HG02981 (cell line): ENCODE data around the gene RPS29.
A peak's percentile ranks its signal among the peaks of the same experiment; 100 is the strongest.
"Not testable (repeated sequence)": the region's sequence is repeated elsewhere in the genome, so short reads cannot be mapped to it uniquely, and the experiment has no call there.

Experiments
- ATAC-seq: cut with Tn5 transposase; IDR thresholded peaks from one replicate; pipeline ENCODE4 v1.9.1; 2021; ENCODE audit warnings: mild to moderate bottlenecking, moderate library complexity; ENCODE audit not compliant: unreplicated experiment

The RPS29 gene

DNA sequence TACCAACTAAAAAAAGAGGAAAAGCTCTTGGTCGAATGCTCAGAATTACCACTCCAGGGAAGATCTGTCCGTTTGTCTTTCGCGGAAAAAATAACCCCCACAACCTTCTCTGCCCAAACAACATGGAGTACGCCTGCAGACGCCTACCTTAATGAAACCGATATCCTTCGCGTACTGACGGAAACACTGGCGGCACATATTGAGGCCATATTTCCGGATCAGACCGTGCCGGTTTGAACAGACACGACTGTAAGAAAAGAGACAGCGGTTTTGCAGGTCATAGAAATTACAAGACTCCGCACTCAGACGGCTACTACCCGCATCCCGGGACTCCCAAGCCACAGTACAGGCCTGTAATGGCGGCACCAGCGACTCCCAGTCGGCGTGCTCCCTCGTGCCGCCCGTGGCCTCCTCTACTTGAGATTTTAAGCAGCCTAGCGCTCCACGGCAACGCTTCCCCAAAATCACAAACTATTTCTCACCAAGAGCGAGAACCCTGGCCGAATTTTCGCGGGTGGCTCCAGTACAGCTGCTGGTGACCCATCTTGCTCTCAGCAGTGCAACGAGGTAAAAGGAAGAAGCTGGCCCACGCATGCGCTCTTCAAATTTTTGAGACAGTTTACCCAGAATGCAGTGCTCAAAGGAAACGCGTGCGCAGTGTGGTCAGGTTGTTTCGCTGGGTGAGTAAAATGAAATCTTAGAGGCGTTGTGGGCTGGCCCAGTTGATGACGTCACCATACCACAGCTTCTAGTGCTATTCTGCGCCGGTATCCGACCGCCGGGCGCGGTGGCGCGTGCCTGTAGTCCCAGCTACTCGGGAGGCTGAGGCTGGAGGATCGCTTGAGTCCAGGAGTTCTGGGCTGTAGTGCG is at the start of gene RPS29:
RPS29 (minus strand) TSS at position 578 of the 870 bp plus-strand sequence; CDS start at position 544, 34 bp downstream.
- peak; percentile 90 for ATAC-seq

DNA sequence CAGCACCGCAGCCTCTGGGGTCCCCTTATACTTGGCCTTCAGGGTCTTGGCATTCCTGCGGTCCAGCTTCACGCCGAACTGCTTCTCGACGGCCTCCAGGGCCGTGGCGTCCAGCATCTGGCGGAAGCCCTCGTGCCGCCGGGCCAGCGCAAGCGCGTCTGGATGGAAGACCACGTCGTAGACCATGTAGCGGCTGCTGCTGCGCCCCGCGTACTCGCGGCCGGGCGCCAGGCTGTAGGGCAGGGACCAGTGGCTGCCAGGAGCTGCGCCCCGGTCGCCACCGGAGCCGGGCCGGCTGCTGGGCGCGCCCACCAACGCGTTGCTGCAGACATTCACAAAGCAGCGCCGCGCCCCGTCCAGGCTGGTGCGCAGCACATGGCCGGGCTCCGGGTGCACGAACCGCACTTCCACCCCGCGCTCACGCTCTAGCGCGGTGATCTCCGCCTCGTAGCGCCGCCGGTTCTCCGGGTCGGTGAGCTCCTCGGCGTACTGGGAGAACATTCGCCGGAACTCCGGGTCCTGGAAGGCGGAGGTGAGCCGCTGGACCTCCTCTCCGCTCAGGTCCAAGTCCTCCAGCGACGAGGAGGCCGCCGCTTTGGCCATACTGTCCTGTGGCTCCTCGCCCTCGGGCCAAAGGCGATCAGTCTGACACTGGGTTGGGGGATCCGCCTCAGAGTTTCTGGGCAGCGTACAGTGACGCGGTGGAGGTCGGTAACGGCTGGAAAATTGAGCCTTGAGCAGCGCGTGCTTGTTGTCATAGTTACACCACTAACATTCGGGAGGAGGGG is 48.6 kb upstream of the RPS29 start, which contains the start of gene DNAAF2:
DNAAF2 (minus strand) TSS at position 698 of the 788 bp plus-strand sequence; CDS start at position 603, 95 bp downstream.
- peak; percentile 27 for ATAC-seq

DNA sequence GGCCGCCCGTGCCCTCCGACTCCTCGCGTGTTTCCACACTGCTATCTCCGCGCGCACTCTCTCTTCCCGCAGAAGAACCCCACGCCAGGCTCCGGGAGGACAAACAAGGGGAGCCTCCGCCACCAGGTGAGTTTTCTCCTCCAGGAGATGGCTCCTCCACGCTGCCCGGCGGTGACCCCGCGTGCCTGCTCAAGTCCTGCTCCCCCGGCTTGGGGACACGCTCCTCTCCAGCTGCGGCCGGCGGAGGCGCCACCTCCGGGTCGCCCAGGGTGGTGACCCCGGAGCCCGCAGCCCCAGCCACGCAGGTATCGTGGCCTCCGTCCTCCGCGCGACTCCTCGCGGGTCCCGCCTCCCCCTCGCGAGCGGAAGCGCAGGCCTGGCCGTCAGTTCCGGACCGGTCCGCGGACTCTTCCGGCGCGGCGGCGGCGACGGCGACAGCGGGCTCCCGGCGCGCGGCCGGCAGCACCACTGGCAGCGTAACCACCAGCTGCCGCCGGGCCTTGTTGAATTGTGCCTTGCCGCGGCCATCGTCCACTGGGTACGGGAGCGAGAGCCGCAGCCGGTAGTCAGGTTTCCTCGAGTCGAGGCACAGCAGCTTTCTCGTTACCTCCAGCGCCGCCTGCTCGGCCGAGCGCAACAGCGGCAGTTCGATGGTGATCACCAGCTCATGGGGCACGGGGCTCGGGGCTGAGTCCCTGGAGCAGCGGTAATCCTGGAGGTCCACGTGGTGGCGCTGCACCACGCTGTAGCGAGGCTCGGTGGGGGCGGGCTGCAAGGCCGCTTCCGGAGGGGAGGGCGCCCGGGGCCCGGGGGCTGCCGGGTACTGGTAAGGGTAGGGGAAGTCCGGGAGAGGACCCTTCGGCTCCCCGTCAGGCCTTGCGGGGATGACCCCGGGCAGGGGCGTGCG is 47.7 kb upstream of the RPS29 start:
- ATAC-seq = peak; percentile 73

DNA sequence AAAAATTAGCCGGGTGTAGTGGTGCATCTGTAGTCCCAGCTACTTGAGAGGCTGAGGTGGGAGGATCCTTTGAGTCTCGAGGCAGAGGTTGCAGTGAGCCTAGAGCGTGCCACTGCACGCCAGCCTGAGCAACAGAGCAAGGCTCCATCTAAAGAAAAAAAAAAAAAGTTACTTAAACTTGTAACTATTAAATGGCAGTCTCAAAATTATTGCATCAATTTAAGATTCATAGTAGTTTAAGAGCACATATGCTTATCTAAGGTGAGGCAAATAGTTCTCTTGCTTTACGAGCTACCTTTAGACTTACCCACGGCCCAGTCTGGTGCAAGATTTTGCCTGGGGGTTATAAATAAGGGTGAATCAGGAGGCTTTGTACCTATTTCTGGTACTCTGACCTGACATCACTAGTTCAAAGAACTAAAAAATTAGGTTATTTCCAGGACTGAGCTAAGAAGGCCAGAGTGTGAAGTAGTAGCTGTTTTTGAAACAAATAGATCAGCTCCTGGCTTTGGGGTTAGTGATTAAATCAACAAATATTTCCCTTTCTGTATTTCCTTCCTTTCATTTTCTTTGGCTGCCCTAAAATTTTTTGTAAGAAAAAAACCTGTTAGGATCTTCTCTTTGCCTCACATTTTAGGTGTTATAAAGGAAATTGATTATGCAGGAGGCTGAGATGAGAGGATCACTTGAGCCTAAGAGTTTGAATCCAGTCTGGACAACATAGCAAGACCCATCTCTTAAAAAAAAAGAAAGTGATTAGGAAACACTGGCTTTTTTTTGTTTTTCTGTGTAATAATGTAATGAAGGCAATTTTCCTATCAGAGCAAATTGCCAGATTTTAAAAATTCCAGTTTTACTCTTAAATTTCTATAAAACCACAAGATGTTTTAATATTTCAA is 38.0 kb upstream of the RPS29 start:
- no peak for ATAC-seq

DNA sequence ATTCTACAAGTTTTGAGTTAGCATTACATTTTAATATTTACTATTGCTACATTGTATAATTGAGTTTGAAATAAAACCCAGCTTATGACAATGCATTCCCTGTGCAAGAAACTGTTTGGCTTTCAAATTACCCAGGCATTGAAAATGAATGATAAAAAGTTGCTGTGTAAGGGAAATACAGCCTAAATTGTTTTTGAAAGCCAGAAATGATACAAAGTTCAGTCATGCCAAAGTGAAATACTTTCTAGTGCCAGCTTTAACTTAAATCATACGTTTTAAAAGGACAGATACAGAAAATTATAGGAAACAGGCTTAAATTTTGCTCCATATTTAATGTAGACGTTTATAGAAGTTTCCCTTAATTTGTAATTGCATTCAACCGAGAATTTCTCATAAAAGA is 37.2 kb upstream of the RPS29 start:
- no peak for ATAC-seq

DNA sequence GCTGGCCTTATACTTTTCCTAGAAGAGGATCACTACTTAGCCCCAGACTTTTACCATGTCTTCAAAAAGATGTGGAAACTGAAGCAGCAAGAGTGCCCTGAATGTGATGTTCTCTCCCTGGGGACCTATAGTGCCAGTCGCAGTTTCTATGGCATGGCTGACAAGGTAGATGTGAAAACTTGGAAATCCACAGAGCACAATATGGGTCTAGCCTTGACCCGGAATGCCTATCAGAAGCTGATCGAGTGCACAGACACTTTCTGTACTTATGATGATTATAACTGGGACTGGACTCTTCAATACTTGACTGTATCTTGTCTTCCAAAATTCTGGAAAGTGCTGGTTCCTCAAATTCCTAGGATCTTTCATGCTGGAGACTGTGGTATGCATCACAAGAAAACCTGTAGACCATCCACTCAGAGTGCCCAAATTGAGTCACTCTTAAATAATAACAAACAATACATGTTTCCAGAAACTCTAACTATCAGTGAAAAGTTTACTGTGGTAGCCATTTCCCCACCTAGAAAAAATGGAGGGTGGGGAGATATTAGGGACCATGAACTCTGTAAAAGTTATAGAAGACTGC is 35.9 kb upstream of the RPS29 start:
- no peak for ATAC-seq

DNA sequence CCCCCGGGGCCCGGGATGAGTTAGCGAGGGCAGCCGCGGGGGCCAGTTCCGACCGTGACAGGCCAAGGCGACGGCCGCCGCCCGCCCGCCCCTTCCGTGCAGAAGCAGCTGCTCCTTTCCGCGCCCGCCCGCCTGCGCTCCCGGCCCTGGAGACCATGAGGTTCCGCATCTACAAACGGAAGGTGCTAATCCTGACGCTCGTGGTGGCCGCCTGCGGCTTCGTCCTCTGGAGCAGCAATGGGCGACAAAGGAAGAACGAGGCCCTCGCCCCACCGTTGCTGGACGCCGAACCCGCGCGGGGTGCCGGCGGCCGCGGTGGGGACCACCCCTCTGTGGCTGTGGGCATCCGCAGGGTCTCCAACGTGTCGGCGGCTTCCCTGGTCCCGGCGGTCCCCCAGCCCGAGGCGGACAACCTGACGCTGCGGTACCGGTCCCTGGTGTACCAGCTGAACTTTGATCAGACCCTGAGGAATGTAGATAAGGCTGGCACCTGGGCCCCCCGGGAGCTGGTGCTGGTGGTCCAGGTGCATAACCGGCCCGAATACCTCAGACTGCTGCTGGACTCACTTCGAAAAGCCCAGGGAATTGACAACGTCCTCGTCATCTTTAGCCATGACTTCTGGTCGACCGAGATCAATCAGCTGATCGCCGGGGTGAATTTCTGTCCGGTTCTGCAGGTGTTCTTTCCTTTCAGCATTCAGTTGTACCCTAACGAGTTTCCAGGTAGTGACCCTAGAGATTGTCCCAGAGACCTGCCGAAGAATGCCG is 35.1 kb upstream of the RPS29 start:
- ATAC-seq = peak; percentile 24

DNA sequence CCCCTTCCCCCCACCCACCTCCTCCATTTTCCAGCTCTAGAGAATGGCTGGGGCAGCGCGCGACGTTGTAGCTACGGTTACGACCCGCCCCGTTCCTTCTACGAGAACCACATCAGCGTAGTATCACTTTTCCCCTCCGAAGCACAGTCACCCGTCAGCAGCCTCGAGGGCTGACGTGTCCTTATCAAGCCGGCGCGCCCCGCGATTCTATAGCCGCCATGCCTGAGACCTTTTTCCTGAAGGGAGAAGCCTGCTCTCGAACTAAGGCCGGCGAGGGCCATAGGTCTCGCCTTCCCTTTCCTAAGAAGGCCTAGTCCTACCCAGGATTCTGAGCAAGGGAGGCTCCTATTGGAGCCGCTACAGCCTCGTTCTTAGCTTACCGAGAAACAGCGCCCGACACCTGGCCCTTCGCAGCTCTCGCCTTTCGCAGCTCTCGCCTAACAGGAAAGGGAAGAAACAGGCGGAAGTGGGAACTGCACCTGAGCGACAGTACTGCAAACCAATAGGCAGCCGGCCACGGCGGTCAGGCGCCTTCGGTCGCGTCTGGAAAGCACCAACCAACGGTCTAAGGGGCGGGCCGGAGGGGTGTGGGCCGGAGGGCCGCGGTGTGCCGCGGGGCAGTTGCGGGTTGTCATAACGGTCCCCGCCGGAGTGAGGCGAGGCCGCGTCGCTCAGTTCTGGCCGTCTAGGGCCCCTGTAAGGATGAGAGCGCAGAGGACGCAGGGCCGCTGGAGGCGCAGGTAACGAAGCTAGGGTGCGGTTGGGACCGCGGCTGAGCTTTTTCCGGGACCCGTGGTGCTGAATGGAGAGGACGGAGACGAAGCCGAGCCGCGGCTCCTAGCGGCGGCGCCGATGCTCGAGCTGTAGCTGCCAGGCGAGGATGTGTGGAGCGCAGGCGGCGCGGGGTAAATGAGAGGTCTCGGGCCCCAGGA is 34.3 kb upstream of the RPS29 start, which contains the start of the genes MGAT2 and RPL36AL:
MGAT2 (plus strand) TSS at position 618 of the 932 bp plus-strand sequence. CDS start 470 bp downstream, outside the sequence.
RPL36AL (minus strand) TSS at position 445 of the 932 bp plus-strand sequence. CDS start 1,522 bp downstream, outside the sequence.
- peak; percentile 93 for ATAC-seq

DNA sequence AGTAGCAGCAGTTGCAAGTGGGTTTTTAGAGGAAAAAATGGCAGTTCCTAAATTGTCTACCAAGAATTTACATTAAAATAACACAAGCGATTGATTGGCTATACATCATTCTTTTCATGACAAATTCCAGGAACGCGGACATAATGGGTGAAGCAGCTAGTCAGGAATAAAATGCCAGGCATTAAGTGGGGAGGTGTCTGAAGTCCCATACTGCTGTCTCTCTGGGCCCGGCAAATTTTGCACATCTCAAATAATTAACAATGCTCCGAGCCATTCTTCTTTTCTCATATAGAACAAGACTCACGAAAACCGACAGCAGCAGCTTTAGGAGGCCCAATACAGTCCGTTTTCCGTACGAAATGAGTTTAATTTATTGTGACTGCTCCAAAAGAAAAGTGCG is 33.5 kb upstream of the RPS29 start:
- ATAC-seq = no peak

DNA sequence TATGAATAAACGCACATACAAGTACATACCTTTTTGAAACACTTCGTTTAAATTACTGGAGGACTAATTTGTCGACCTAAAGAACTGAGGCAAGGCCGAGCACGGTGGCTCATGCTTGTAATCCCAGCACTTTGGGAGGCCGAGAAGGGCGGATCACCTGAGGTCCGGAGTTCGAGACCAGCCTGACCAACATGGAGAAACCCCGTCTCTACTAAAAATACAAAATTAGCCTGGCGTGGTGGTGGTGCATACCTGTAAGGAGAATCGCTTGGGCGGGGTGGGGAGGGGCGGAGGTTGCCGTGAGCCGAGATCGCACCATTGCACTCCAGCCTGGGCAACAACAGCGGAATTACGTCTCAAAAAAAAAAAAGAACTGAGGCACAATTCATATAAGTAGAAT is 33.1 kb upstream of the RPS29 start:
- ATAC-seq = not testable (repeated sequence)

DNA sequence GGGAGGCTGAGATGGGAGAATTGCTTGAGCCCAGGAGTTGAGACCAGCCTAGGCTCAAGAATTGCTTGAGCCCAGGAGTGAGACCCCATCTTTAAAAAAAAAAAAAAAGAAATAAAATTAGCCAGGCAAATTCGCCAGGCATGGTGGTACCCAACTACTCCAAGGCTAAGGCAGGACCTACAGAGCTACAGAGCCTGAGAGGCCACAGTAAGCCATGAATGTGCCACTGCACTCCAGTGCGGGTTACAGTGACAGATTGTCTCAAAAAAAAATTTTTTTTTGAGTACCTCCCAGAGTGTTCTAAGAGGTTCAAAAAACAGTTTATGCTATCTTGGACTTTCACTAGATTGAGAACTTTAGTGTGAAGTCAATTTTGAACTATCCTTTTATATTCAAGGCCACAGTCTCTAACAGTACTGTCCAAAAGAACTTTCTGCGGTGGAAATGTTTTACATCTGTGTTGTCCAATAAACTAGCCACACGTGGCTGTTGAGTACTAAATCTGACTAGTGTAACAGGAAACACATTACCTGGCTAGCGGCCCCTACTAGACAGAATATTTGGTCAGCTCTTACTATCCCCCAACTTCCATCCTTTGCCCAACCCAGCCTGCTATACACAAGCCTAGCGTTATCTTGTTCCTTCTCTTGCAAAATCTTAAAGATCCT is 31.8 kb upstream of the RPS29 start:
- no peak for ATAC-seq

DNA sequence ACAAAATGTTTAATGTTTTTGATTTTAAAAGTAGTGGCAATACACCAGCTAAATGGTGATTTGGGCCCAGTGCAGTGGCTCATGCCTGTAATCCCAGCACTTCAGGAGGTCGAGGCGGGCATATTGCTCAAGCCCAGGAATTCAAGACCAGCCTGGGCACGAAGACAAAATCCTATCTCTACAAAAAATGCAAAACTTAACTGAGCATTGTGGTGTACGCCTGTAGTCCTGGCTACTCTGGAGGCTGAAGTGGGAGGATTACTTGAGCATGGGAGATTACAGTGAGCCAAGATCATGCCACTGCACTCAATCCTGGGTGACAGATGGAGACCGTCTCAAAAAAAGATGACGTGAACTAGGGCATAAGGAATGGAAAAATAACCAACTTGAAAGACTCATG is 29.6 kb upstream of the RPS29 start:
- no peak for ATAC-seq

DNA sequence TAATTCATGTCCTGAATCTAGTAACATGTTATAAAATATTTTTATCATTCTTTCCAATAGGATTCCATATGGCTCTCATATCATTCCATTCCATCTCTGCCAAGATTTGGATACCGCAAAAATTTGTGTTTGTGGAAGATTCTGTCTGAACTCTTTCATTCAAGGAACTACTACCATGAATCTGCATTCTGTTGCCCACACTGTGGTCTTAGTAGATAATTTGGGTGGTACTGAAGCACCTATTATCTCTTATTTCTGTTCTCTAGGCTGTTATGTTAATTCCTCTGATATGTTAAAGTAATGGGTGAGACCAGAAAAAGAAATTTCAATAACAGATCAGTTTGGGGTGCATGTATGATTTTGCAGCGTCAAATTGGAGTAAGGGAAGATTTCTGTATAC is 28.0 kb upstream of the RPS29 start:
- ATAC-seq = no peak

DNA sequence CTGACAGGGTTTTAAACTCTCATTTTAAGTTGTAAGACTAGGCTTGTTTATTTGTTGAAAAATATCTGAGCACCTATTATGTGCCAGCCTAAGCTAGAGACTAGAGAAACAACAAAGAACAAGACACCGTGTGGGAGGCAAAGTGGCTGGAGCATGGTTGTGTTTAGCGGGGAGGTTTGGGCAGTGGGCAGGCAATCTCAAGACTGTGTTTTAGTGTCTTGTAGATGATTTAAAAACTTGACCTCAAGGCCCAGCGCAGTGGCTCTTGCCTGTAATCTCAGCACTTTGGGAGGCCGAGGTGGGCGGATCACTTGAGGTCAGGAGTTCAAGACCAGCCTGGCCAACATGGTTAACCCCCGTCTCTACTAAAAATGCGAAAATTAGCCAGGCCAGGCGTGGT is 26.5 kb upstream of the RPS29 start:
- no peak for ATAC-seq

DNA sequence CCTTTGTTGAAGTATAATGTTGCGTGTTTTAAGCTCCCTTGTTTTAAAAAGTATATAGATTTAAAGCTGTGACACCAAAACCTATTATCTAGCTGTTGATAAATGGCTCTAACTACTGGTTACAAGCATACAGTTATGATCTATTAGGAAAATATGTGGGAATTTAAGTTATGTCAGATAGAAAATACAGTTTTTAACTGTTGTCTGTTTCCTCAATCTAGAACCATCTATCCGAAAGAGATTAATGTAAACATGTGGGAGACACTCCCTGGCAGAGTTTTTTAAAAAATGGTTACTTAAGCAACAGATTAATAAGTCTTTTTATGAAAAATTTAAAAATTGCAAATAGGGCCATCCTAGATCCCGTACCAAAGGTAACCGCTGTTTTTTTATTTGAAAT is 26.1 kb upstream of the RPS29 start:
- ATAC-seq = no peak

DNA sequence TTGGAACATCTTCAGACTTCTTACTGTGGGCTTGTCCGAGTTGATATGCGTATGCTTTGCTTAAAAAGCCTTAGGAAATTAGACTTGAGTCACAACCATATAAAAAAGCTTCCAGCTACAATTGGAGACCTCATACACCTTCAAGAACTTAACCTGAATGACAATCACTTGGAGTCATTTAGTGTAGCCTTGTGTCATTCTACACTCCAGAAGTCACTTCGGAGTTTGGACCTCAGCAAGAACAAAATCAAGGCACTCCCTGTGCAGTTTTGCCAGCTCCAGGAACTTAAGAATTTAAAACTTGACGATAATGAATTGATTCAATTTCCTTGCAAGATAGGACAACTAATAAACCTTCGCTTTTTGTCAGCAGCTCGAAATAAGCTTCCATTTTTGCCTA is 21.4 kb upstream of the RPS29 start:
- ATAC-seq = no peak
